WTC11 (cell line): ENCODE results near the gene CLEC1A. TPM values are rescaled to one million over a fixed set of nuclear protein-coding genes. Genes with fewer than 3 reads are reported as not detected.

Experiments used
- ATAC-seq: fragments of 200-7000 bp; cut with Tn5 transposase; 2 replicates; pipeline ENCODE4 v1.10.0; 2021; ENCODE audit warnings: mild to moderate bottlenecking, moderate library complexity
- CTCF ChIA-PET: fragments of 300-600 bp; sonication (Branson Sonifier 250); formaldehyde crosslinking; loops from one replicate; lab custom pipeline; 2021; ENCODE audit warnings: antibody characterized with exemption; lab: Charles Lee
- POLR2A ChIA-PET: fragments of 350-600 bp; sonication (Branson Sonifier 250); formaldehyde crosslinking; loops from one replicate; lab custom pipeline; 2021; ENCODE audit warnings: antibody characterized with exemption; lab: Charles Lee
- DNase-seq: peaks from one replicate; pipeline ENCODE4 v3.0.0; 2021; ENCODE audit warnings: low spot score
- H3K27ac Mint-ChIP-seq: 2 replicates; pipeline ENCODE4 v1.8.0; 2021; ENCODE audit warnings: mixed read lengths
- H3K27me3 Mint-ChIP-seq: 2 replicates; pipeline ENCODE4 v1.8.0; 2021; ENCODE audit warnings: low read depth, mild to moderate bottlenecking, moderate library complexity, mixed read lengths
- H3K36me3 Mint-ChIP-seq: 2 replicates; pipeline ENCODE4 v1.8.0; 2021; ENCODE audit warnings: mixed read lengths
- H3K4me1 Mint-ChIP-seq: 2 replicates; pipeline ENCODE4 v1.8.0; 2022; ENCODE audit warnings: mixed read lengths
- H3K4me3 Mint-ChIP-seq: 2 replicates; pipeline ENCODE4 v1.8.0; 2021; ENCODE audit warnings: mild to moderate bottlenecking, moderate library complexity, mixed read lengths
- H3K9me3 Mint-ChIP-seq: 2 replicates; pipeline ENCODE4 v1.8.0; 2021; ENCODE audit warnings: mixed read lengths
- FOXK1 ChIP-seq: sonication (generic); formaldehyde crosslinking; IDR thresholded peaks from 2 replicates; pipeline ENCODE4 v1.8.0; 2022; ENCODE audit warnings: mild to moderate bottlenecking, moderate library complexity, missing genetic modification reagents
- HMGA2 ChIP-seq: fragments of 250-450 bp; sonication (Bioruptor Pico); IDR thresholded peaks from 2 replicates; pipeline ENCODE4 v1.4.0; 2021; ENCODE audit warnings: mild to moderate bottlenecking, moderate library complexity
- JUN ChIP-seq: sonication (generic); formaldehyde crosslinking; IDR thresholded peaks from 2 replicates; pipeline ENCODE4 v1.8.0; 2023; ENCODE audit warnings: mild to moderate bottlenecking, missing genetic modification reagents
- KAT7 ChIP-seq: sonication (generic); formaldehyde crosslinking; IDR thresholded peaks from 2 replicates; pipeline ENCODE4 v1.8.1; 2023; ENCODE audit warnings: missing genetic modification reagents, mild to moderate bottlenecking, borderline replicate concordance
- MYBL2 ChIP-seq: sonication (generic); formaldehyde crosslinking; IDR thresholded peaks from 2 replicates; pipeline ENCODE4 v1.8.1; 2023; ENCODE audit warnings: mild to moderate bottlenecking, moderate library complexity, missing genetic modification reagents
- NFE2L1 ChIP-seq: sonication (generic); formaldehyde crosslinking; IDR thresholded peaks from 2 replicates; pipeline ENCODE4 v1.8.1; 2023; ENCODE audit warnings: missing genetic modification reagents
- OVOL2 ChIP-seq: fragments of 250-450 bp; sonication (Bioruptor Pico); IDR thresholded peaks from 2 replicates; pipeline ENCODE4 v1.9.0; 2021; ENCODE audit warnings: mild to moderate bottlenecking, borderline replicate concordance
- SOX15 ChIP-seq: fragments of 250-450 bp; sonication (Bioruptor Pico); IDR thresholded peaks from 2 replicates; pipeline ENCODE4 v1.9.0; 2021; ENCODE audit warnings: mild to moderate bottlenecking
- ZNF138 ChIP-seq: sonication (generic); formaldehyde crosslinking; conservative IDR thresholded peaks from 2 replicates; pipeline ENCODE4 v1.8.1; 2022; ENCODE audit warnings: mild to moderate bottlenecking, moderate library complexity, missing genetic modification reagents
- ZNF317 ChIP-seq: sonication (generic); formaldehyde crosslinking; IDR thresholded peaks from 2 replicates; pipeline ENCODE4 v1.8.1; 2023; ENCODE audit warnings: low read depth, mild to moderate bottlenecking, moderate library complexity, missing genetic modification reagents, borderline replicate concordance
- total RNA-seq: library from RNA; stranded (reverse); gene quantifications from 3 replicates; pipeline ENCODE4 v1.2.3, GENCODE V29; 2021
- TF ChIP-seq, protein P1 (sequence below): sonication (generic); formaldehyde crosslinking; IDR thresholded peaks from 2 replicates; pipeline ENCODE4 v1.8.1; 2023; ENCODE audit warnings: mild to moderate bottlenecking, moderate library complexity, missing genetic modification reagents
- TF ChIP-seq, protein P2 (sequence below): sonication (generic); formaldehyde crosslinking; IDR thresholded peaks from 2 replicates; pipeline ENCODE4 v1.8.0; 2022; ENCODE audit warnings: missing genetic modification reagents
- TF ChIP-seq, protein P3 (sequence below): fragments of 250-450 bp; sonication (Bioruptor Pico); IDR thresholded peaks from 2 replicates; pipeline ENCODE4 v1.9.0; 2021; ENCODE audit warnings: mild to moderate bottlenecking, borderline replicate concordance
- TF ChIP-seq, protein P4 (sequence below): fragments of 250-450 bp; sonication (Bioruptor Pico); IDR thresholded peaks from 2 replicates; pipeline ENCODE4 v2.1.2; 2022; ENCODE audit warnings: mild to moderate bottlenecking, moderate library complexity

CLEC1A gene
- total RNA-seq, 1 experiment from 2014 or later = not detected

DNA sequence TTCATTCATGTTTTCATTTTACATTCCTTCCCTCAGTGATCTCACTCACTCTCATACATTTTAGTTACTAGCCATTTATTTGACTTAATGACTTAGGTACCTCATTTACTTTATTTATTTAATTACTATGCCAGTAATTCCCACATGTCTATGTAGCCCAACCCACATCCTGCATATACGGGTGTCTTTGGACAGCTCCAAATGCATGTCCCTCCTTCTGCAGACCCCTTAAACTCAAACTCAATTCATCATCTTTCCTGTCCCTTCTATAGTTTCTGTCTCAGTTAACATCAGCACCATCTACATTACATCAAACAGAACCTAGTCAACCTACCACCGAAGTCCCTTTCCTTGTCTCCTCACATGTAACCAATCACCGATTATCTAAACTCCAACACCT, 2.8 kb downstream of the CLEC1A start (continued):
- TF ChIP-seq, protein P1, sequence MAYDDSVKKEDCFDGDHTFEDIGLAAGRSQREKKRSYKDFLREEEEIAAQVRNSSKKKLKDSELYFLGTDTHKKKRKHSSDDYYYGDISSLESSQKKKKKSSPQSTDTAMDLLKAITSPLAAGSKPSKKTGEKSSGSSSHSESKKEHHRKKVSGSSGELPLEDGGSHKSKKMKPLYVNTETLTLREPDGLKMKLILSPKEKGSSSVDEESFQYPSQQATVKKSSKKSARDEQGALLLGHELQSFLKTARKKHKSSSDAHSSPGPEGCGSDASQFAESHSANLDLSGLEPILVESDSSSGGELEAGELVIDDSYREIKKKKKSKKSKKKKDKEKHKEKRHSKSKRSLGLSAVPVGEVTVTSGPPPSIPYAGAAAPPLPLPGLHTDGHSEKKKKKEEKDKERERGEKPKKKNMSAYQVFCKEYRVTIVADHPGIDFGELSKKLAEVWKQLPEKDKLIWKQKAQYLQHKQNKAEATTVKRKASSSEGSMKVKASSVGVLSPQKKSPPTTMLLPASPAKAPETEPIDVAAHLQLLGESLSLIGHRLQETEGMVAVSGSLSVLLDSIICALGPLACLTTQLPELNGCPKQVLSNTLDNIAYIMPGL (CRISPR knock-in tag) = no peak
- TF ChIP-seq KAT7 (CRISPR knock-in tag) (no peak), ZNF317 (CRISPR knock-in tag) (no peak), MYBL2 (CRISPR knock-in tag) (no peak)
- TF ChIP-seq, protein P2, sequence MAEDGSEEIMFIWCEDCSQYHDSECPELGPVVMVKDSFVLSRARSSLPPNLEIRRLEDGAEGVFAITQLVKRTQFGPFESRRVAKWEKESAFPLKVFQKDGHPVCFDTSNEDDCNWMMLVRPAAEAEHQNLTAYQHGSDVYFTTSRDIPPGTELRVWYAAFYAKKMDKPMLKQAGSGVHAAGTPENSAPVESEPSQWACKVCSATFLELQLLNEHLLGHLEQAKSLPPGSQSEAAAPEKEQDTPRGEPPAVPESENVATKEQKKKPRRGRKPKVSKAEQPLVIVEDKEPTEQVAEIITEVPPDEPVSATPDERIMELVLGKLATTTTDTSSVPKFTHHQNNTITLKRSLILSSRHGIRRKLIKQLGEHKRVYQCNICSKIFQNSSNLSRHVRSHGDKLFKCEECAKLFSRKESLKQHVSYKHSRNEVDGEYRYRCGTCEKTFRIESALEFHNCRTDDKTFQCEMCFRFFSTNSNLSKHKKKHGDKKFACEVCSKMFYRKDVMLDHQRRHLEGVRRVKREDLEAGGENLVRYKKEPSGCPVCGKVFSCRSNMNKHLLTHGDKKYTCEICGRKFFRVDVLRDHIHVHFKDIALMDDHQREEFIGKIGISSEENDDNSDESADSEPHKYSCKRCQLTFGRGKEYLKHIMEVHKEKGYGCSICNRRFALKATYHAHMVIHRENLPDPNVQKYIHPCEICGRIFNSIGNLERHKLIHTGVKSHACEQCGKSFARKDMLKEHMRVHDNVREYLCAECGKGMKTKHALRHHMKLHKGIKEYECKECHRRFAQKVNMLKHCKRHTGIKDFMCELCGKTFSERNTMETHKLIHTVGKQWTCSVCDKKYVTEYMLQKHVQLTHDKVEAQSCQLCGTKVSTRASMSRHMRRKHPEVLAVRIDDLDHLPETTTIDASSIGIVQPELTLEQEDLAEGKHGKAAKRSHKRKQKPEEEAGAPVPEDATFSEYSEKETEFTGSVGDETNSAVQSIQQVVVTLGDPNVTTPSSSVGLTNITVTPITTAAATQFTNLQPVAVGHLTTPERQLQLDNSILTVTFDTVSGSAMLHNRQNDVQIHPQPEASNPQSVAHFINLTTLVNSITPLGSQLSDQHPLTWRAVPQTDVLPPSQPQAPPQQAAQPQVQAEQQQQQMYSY (CRISPR knock-in tag) = no peak

DNA sequence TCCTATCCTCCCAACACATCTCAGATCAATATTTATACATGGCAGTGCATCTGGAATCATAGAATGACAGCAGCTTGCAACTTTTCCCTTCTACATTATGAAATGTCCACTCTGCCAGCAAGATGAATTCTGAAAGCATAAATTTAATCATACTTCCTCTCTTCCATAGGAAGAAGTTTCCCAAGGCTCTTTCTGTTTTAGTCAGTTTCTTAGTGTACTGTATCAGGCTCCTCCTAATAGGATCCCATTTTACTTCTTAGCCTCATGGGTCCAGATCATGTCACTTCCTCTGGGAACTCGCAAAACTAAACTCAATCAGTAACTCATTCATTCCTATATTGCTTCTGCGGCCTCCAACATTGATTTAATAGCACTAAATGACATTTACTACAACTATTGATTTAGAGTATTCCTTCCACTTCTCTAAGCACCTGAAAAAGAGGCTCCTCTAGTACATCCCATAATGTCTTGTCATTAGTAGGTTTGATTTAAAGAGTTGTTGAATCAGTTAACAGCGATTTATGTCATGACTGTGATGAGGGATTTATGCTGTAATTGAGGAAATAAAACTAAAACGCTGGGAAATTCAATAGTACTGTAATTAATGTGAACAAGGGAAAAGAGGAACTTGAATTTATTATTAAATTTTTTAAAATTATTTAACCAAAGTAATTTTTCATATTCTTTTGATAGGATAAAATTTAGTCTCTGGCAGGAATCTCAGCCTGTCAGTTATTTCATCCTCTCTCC, 4.0 kb downstream of the CLEC1A start:
- Mint-ChIP-seq H3K4me3 (no peak overlapping the region), H3K27me3 (no peaks in the 10 kb centered on the region), H3K27ac (no peak overlapping the region), H3K36me3 (no peaks in the 10 kb centered on the region), H3K9me3 (no peaks in the 10 kb centered on the region), H3K4me1 (peaks cover 16% of the 10 kb centered on the region)
- ATAC-seq (no peak), DNase-seq (no peak)
- POLR2A ChIA-PET = no interaction called here
- TF ChIP-seq, protein P2 (CRISPR knock-in tag) = no peak
- TF ChIP-seq HMGA2 (CRISPR knock-in tag) (no peak), KAT7 (CRISPR knock-in tag) (no peak), FOXK1 (CRISPR knock-in tag) (no peak), ZNF138 (CRISPR knock-in tag) (no peak), JUN (CRISPR knock-in tag) (no peak), NFE2L1 (CRISPR knock-in tag) (no peak), SOX15 (CRISPR knock-in tag) (no peak), ZNF317 (CRISPR knock-in tag) (no peak), OVOL2 (CRISPR knock-in tag) (no peak)
- TF ChIP-seq, protein P3, sequence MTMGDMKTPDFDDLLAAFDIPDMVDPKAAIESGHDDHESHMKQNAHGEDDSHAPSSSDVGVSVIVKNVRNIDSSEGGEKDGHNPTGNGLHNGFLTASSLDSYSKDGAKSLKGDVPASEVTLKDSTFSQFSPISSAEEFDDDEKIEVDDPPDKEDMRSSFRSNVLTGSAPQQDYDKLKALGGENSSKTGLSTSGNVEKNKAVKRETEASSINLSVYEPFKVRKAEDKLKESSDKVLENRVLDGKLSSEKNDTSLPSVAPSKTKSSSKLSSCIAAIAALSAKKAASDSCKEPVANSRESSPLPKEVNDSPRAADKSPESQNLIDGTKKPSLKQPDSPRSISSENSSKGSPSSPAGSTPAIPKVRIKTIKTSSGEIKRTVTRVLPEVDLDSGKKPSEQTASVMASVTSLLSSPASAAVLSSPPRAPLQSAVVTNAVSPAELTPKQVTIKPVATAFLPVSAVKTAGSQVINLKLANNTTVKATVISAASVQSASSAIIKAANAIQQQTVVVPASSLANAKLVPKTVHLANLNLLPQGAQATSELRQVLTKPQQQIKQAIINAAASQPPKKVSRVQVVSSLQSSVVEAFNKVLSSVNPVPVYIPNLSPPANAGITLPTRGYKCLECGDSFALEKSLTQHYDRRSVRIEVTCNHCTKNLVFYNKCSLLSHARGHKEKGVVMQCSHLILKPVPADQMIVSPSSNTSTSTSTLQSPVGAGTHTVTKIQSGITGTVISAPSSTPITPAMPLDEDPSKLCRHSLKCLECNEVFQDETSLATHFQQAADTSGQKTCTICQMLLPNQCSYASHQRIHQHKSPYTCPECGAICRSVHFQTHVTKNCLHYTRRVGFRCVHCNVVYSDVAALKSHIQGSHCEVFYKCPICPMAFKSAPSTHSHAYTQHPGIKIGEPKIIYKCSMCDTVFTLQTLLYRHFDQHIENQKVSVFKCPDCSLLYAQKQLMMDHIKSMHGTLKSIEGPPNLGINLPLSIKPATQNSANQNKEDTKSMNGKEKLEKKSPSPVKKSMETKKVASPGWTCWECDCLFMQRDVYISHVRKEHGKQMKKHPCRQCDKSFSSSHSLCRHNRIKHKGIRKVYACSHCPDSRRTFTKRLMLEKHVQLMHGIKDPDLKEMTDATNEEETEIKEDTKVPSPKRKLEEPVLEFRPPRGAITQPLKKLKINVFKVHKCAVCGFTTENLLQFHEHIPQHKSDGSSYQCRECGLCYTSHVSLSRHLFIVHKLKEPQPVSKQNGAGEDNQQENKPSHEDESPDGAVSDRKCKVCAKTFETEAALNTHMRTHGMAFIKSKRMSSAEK (CRISPR knock-in tag) = no peak
- TF ChIP-seq, protein P4, sequence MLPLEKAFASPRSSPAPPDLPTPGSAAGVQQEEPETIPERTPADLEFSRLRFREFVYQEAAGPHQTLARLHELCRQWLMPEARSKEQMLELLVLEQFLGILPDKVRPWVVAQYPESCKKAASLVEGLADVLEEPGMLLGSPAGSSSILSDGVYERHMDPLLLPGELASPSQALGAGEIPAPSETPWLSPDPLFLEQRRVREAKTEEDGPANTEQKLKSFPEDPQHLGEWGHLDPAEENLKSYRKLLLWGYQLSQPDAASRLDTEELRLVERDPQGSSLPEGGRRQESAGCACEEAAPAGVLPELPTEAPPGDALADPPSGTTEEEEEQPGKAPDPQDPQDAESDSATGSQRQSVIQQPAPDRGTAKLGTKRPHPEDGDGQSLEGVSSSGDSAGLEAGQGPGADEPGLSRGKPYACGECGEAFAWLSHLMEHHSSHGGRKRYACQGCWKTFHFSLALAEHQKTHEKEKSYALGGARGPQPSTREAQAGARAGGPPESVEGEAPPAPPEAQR (CRISPR knock-in tag) = no peak
- CTCF ChIA-PET = interaction anchor here (1.2 kb wide), 1 partner anchor 344 kb away, joined by 3 read pairs; no protein-coding TSS in a partner anchor
